Measurements from ENCODE around the gene SALL1.

Gene SALL1

GRCh38 chr16:51167170-51167895 is 16.3 kb upstream of the SALL1 start:
- no peak overlapping the region for H2BK15ac ChIP-seq (replicated peaks; ENCODE audit: low read depth)
- no peaks in the 10 kb centered on the region for H3K27me3 ChIP-seq (ENCODE audit: insufficient read depth, low read length, poor library complexity)
- no peak overlapping the region for H3K4me3 ChIP-seq (ENCODE audit: low read length)
- H2AK5ac ChIP-seq (ENCODE audit: low read length), result no peak overlapping the region
- WGBS (ENCODE audit: extremely low coverage, insufficient coverage, low lambda C conversion rate), result no CpG with 5 or more reads among the region's 9 CpGs
- H3K4me1 ChIP-seq (ENCODE audit: control insufficient read depth, low read depth, low read length), result no peaks in the 10 kb centered on the region
- H3K23ac ChIP-seq (ENCODE audit: low read length), result no peak overlapping the region
- H4K5ac ChIP-seq (ENCODE audit: low read length), result no peak overlapping the region
- H3K27ac ChIP-seq (ENCODE audit: low read depth, low read length), result no peak overlapping the region
- no peak overlapping the region for H3K4me2 ChIP-seq (ENCODE audit: low read length)
- no peak overlapping the region for H3K56ac ChIP-seq (ENCODE audit: low read length)
- no peak for DNase-seq
- no peaks in the 10 kb centered on the region for H3K79me1 ChIP-seq (ENCODE audit: low read length)
- H3K4ac ChIP-seq (ENCODE audit: low read depth, low read length), result no peak overlapping the region
- no peak overlapping the region for H4K8ac ChIP-seq (ENCODE audit: low read depth, low read length)
- no peaks in the 10 kb centered on the region for H3K79me2 ChIP-seq (ENCODE audit: control insufficient read depth, insufficient read depth, low read length)
- no peak overlapping the region for H3K18ac ChIP-seq (ENCODE audit: low read length)
- H3K9ac ChIP-seq (ENCODE audit: low read length), result no peak overlapping the region
- no peak overlapping the region for H2BK120ac ChIP-seq (ENCODE audit: low read depth, low read length)
- H2BK5ac ChIP-seq (ENCODE audit: low read length), result no peak overlapping the region
- H3K36me3 ChIP-seq (ENCODE audit: control insufficient read depth, insufficient read depth, low read length), result no peaks in the 10 kb centered on the region

- WGBS (ENCODE audit: extremely low coverage, insufficient coverage, low lambda C conversion rate), result no CpG with 5 or more reads among the region's 3 CpGs
- no peak overlapping the region for H4K8ac ChIP-seq (ENCODE audit: low read depth, low read length)
- no peak overlapping the region for H3K23ac ChIP-seq (ENCODE audit: low read length)
- no peak overlapping the region for H3K9ac ChIP-seq (ENCODE audit: low read length)
- no peaks in the 10 kb centered on the region for H3K79me2 ChIP-seq (ENCODE audit: control insufficient read depth, insufficient read depth, low read length)
- H3K79me1 ChIP-seq (ENCODE audit: low read length), result no peaks in the 10 kb centered on the region
- no peaks in the 10 kb centered on the region for H3K36me3 ChIP-seq (ENCODE audit: control insufficient read depth, insufficient read depth, low read length)
- no peak overlapping the region for H2BK15ac ChIP-seq (replicated peaks; ENCODE audit: low read depth)
- DNase-seq, result no peak
- no peak overlapping the region for H2BK120ac ChIP-seq (ENCODE audit: low read depth, low read length)
- H4K5ac ChIP-seq (ENCODE audit: low read length), result no peak overlapping the region
- H3K56ac ChIP-seq (ENCODE audit: low read length), result no peak overlapping the region
- H3K27me3 ChIP-seq (ENCODE audit: insufficient read depth, low read length, poor library complexity), result no peaks in the 10 kb centered on the region
- no peak overlapping the region for H3K27ac ChIP-seq (ENCODE audit: low read depth, low read length)
- H3K18ac ChIP-seq (ENCODE audit: low read length), result no peak overlapping the region
- no peak overlapping the region for H2BK5ac ChIP-seq (ENCODE audit: low read length)
- no peak overlapping the region for H2AK5ac ChIP-seq (ENCODE audit: low read length)
- no peaks in the 10 kb centered on the region for H3K4me1 ChIP-seq (ENCODE audit: control insufficient read depth, low read depth, low read length)
- H3K4me2 ChIP-seq (ENCODE audit: low read length), result no peak overlapping the region
- H3K4me3 ChIP-seq (ENCODE audit: low read length), result no peak overlapping the region
- H3K4ac ChIP-seq (ENCODE audit: low read depth, low read length), result no peak overlapping the region
These were observed 15.5 kb upstream of the SALL1 start for GRCh38 chr16:51166541-51166940.

- Histone ChIP-seq H2AK5ac (ENCODE audit: low read length) (no peak overlapping the region), H3K36me3 (ENCODE audit: control insufficient read depth, insufficient read depth, low read length) (no peaks in the 10 kb centered on the region)
- no peak for DNase-seq
These were observed 15.0 kb upstream of the SALL1 start for GRCh38 chr16:51166091-51166490.

GRCh38 chr16:51165043-51165442 is 14.0 kb upstream of the SALL1 start:
- Histone ChIP-seq H3K27ac (ENCODE audit: low read depth, low read length) (no peak overlapping the region), H3K4me3 (ENCODE audit: low read length) (no peak overlapping the region), H3K4me2 (ENCODE audit: low read length) (no peak overlapping the region), H2BK15ac (replicated peaks; ENCODE audit: low read depth) (no peak overlapping the region), H2AK5ac (ENCODE audit: low read length) (no peak overlapping the region), H3K9ac (ENCODE audit: low read length) (no peak overlapping the region), H4K8ac (ENCODE audit: low read depth, low read length) (no peak overlapping the region), H3K18ac (ENCODE audit: low read length) (no peak overlapping the region), H3K36me3 (ENCODE audit: control insufficient read depth, insufficient read depth, low read length) (no peaks in the 10 kb centered on the region), H3K79me1 (ENCODE audit: low read length) (no peaks in the 10 kb centered on the region), H4K5ac (ENCODE audit: low read length) (no peak overlapping the region), H2BK120ac (ENCODE audit: low read depth, low read length) (no peak overlapping the region), H3K56ac (ENCODE audit: low read length) (no peak overlapping the region), H3K79me2 (ENCODE audit: control insufficient read depth, insufficient read depth, low read length) (no peaks in the 10 kb centered on the region), H3K27me3 (ENCODE audit: insufficient read depth, low read length, poor library complexity) (no peaks in the 10 kb centered on the region), H3K23ac (ENCODE audit: low read length) (no peak overlapping the region), H3K4me1 (ENCODE audit: control insufficient read depth, low read depth, low read length) (no peaks in the 10 kb centered on the region), H3K4ac (ENCODE audit: low read depth, low read length) (no peak overlapping the region), H2BK5ac (ENCODE audit: low read length) (no peak overlapping the region)
- WGBS (ENCODE audit: extremely low coverage, insufficient coverage, low lambda C conversion rate), result no CpG with 5 or more reads among the region's 1 CpG
- DNase-seq, result no peak

More at GRCh38 chr16:51166091-51166490, 15.0 kb upstream of the SALL1 start:
- H3K56ac ChIP-seq (ENCODE audit: low read length), result no peak overlapping the region
- H3K79me1 ChIP-seq (ENCODE audit: low read length), result no peaks in the 10 kb centered on the region
- H3K4me2 ChIP-seq (ENCODE audit: low read length), result no peak overlapping the region
- no peak overlapping the region for H3K23ac ChIP-seq (ENCODE audit: low read length)
- no peak overlapping the region for H3K4me3 ChIP-seq (ENCODE audit: low read length)
- no peaks in the 10 kb centered on the region for H3K79me2 ChIP-seq (ENCODE audit: control insufficient read depth, insufficient read depth, low read length)
- whole genome bisulfite sequencing (ENCODE audit: extremely low coverage, insufficient coverage, low lambda C conversion rate), result no CpG with 5 or more reads among the region's 3 CpGs
- H2BK5ac ChIP-seq (ENCODE audit: low read length), result no peak overlapping the region
- no peak overlapping the region for H3K9ac ChIP-seq (ENCODE audit: low read length)
- H3K27ac ChIP-seq (ENCODE audit: low read depth, low read length), result no peak overlapping the region
- no peak overlapping the region for H4K8ac ChIP-seq (ENCODE audit: low read depth, low read length)
- H2BK120ac ChIP-seq (ENCODE audit: low read depth, low read length), result no peak overlapping the region
- no peaks in the 10 kb centered on the region for H3K27me3 ChIP-seq (ENCODE audit: insufficient read depth, low read length, poor library complexity)
- no peaks in the 10 kb centered on the region for H3K4me1 ChIP-seq (ENCODE audit: control insufficient read depth, low read depth, low read length)
- no peak overlapping the region for H4K5ac ChIP-seq (ENCODE audit: low read length)
- H2BK15ac ChIP-seq (replicated peaks; ENCODE audit: low read depth), result no peak overlapping the region
- H3K4ac ChIP-seq (ENCODE audit: low read depth, low read length), result no peak overlapping the region
- H3K18ac ChIP-seq (ENCODE audit: low read length), result no peak overlapping the region

GRCh38 chr16:51164574-51164973 is 13.5 kb upstream of the SALL1 start:
- H3K79me2 ChIP-seq (ENCODE audit: control insufficient read depth, insufficient read depth, low read length), result no peaks in the 10 kb centered on the region
- no peak overlapping the region for H2BK15ac ChIP-seq (replicated peaks; ENCODE audit: low read depth)
- no peak overlapping the region for H4K5ac ChIP-seq (ENCODE audit: low read length)
- no peaks in the 10 kb centered on the region for H3K4me1 ChIP-seq (ENCODE audit: control insufficient read depth, low read depth, low read length)
- no peak overlapping the region for H3K9ac ChIP-seq (ENCODE audit: low read length)
- no CpG with 5 or more reads among the region's 2 CpGs for WGBS (ENCODE audit: extremely low coverage, insufficient coverage, low lambda C conversion rate)
- H3K4ac ChIP-seq (ENCODE audit: low read depth, low read length), result no peak overlapping the region
- no peak overlapping the region for H3K4me2 ChIP-seq (ENCODE audit: low read length)
- DNase-seq, result no peak
- H2AK5ac ChIP-seq (ENCODE audit: low read length), result no peak overlapping the region
- H3K23ac ChIP-seq (ENCODE audit: low read length), result no peak overlapping the region
- H3K27ac ChIP-seq (ENCODE audit: low read depth, low read length), result no peak overlapping the region
- H3K36me3 ChIP-seq (ENCODE audit: control insufficient read depth, insufficient read depth, low read length), result no peaks in the 10 kb centered on the region
- H2BK120ac ChIP-seq (ENCODE audit: low read depth, low read length), result no peak overlapping the region
- no peak overlapping the region for H3K18ac ChIP-seq (ENCODE audit: low read length)
- H3K27me3 ChIP-seq (ENCODE audit: insufficient read depth, low read length, poor library complexity), result no peaks in the 10 kb centered on the region
- no peak overlapping the region for H3K56ac ChIP-seq (ENCODE audit: low read length)
- no peak overlapping the region for H4K8ac ChIP-seq (ENCODE audit: low read depth, low read length)
- H3K79me1 ChIP-seq (ENCODE audit: low read length), result no peaks in the 10 kb centered on the region
- no peak overlapping the region for H2BK5ac ChIP-seq (ENCODE audit: low read length)
- H3K4me3 ChIP-seq (ENCODE audit: low read length), result no peak overlapping the region

Data from mesendoderm (in vitro differentiated cells).